ENCODE data around the gene NPIPB12.
"Not testable (repeated sequence)": the region's sequence is repeated elsewhere in the genome, so short reads cannot be mapped to it uniquely, and the experiment has no call there.

DNA sequence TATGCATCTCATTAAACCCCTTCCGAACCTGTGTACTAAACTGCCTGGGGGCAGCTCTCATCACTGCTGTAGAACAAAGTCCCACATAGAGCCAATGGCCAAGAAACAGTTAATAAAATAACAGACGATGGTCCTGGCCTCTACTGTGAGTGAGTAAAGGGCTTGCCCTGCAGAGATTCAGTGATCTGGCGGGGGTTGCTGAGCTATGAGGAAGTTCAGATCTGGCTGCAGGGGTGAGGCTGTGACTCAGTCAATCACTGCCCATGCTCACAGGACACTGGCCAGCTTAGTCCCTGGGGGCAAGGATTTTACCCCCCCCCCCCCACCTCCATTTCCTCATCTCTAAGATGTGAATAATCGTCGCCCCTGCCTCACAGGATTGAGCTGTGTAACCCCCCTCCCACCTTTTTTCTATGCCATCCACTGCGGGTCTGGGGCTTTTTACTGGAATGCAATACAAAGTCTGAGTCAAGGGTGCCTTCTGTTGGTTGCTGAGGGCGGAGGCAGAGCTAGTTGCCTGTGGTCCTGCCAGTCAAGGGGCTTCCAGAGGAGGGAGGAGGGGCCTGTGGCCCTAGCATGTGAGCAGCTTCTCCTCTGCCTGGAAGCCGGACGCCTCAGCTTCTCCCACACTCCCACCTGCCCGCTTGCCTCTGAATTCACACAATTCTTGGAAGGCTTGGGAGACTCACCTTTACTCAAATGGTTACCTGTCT is 38.4 kb downstream of the NPIPB12 start:
- TF ChIP-seq, protein P1, sequence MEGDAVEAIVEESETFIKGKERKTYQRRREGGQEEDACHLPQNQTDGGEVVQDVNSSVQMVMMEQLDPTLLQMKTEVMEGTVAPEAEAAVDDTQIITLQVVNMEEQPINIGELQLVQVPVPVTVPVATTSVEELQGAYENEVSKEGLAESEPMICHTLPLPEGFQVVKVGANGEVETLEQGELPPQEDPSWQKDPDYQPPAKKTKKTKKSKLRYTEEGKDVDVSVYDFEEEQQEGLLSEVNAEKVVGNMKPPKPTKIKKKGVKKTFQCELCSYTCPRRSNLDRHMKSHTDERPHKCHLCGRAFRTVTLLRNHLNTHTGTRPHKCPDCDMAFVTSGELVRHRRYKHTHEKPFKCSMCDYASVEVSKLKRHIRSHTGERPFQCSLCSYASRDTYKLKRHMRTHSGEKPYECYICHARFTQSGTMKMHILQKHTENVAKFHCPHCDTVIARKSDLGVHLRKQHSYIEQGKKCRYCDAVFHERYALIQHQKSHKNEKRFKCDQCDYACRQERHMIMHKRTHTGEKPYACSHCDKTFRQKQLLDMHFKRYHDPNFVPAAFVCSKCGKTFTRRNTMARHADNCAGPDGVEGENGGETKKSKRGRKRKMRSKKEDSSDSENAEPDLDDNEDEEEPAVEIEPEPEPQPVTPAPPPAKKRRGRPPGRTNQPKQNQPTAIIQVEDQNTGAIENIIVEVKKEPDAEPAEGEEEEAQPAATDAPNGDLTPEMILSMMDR (IDR thresholded peaks at IDR 0.05), result not testable (repeated sequence)
- not testable (repeated sequence) for TF ChIP-seq POLR2AphosphoS5, POLR2A (IDR thresholded peaks at IDR 0.05)

All from sigmoid colon (tissue), 4 donors.